Lower leg skin (tissue), 4 donors: ENCODE data around the gene PLEKHG3. TPM values are rescaled to one million over a fixed set of nuclear protein-coding genes. Genes with fewer than 3 reads are reported as not detected.

Source experiments
- DNase-seq, 2 donors: peaks; one replicate each; pipeline ENCODE4 v3.0.0-alpha.2; 2019; ENCODE audit warnings: low spot score in 2 of 2
- H3K4me3 ChIP-seq: fragments of 200-600 bp; sonication (generic); 2 replicates; pipeline ENCODE4 v1.5.1; 2017; ENCODE audit warnings: mild to moderate bottlenecking, low read depth; ENCODE audit not compliant: poor library complexity, severe bottlenecking
- CTCF ChIP-seq, 3 donors: fragments of 450-650 bp; IDR thresholded peaks; one replicate each; pipeline ENCODE4 v1.5.1; 2016; ENCODE audit warnings: antibody characterized with exemption in 3 of 3, mild to moderate bottlenecking in 3 of 3, moderate library complexity in 2 of 3
- POLR2A ChIP-seq, 2 donors: fragments of 450-650 bp; IDR thresholded peaks; one replicate each; pipeline ENCODE4 v1.6.1; 2016 to 2017; ENCODE audit warnings: antibody characterized with exemption in 2 of 2, mild to moderate bottlenecking in 1 of 2, moderate library complexity in 1 of 2
- WGBS, 2 donors: methylation state at CpG; one replicate each; pipeline ENCODE4 v1.1.5; 2018; 5-methylcytosine and 5-hydroxymethylcytosine counted together
- intact Hi-C: fragments of 100-400 bp; cut with DNase I; formaldehyde crosslinking; loops from one replicate; pipeline ENCODE4 v1.15.0; 2023; ENCODE audit warnings: low total_unique reads
- total RNA-seq, 4 donors: library from RNA; depleted of rRNA; stranded (reverse); fragments of >200 nt; gene quantifications; one replicate each; pipeline ENCODE4 v1.1.0, GENCODE V29; 2016

PLEKHG3 gene
- total RNA-seq, 4 donors from 2014 or later: 92.9 to 178 (median 125) TPM

DNA sequence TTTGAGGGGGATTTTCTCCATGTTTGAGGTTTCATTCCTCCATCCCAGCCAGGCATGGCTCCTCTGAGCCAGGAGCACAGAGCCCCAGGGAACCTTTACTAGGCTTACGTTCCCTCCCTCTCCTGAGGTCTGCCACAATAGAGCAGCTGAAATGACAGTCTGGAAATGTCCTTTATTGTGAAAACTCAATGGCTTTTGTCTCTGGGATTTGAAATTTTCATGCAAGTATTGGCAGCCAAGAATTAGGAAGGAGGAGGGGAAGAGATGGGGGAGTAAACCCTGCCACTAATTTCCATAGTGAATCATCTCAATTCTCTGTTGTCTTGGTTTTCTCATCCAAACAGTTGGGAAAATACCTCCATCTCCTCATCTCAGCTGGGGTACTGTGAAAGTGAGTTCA is 2.6 kb upstream of the PLEKHG3 start:
- DNase-seq: peak in 1 of 2 donors; percentile 4
- 27 to 76% methylated on average over 1 of the region's 1 CpG for WGBS, 2 donors
- H3K4me3 ChIP-seq: no peak overlapping the region
- intact Hi-C loops: no loop called here
- TF ChIP-seq CTCF (IDR thresholded peaks at IDR 0.05) (no peak), POLR2A (IDR thresholded peaks at IDR 0.05) (no peak)

- H3K4me3 ChIP-seq: no peak overlapping the region
- peak in 1 of 2 donors; percentile 90 for DNase-seq
- intact Hi-C loops: no loop called here
- TF ChIP-seq POLR2A (IDR thresholded peaks at IDR 0.05) (no peak), CTCF (IDR thresholded peaks at IDR 0.05) (no peak)
- 56 to 72% methylated on average over 25 of the region's 25 CpGs for WGBS, 2 donors
Observed at GRCh38 chr14:64702493-64703394, 1.5 kb upstream of the PLEKHG3 start.

DNA sequence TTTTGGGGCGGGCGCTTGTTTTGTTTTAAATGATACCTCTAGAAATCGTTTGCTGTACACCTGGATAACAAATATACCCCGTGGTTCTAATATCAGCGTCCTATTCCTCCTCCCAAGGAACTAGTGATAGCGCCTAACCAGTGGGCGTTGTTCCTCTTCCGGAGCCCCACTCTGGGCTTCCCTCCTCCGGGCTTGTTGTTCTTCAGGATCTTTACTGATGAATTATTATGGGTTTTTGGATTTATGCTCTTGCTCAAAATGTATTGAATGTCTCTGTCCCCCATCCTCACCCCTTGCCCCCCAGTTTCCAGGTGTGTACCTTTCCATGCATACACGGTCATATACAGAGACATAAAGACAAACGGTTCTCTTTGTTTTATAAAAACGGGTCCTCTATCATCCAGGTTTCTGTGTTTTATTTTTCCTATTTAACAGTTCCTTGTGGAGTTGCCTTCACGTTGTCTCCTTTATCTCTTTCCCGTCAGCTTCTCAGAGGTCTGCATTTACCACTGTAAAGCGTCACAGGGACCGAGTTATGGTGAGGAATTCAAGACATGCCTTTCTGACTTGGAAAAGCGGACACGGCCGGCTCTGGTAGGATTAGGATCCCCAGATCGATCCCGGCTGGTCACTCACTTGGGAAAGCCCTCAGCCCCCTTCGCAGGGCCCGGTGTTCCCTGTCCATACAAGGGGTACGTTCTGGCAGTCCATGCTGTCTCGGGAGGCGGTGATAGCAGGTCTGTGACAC is 655 bp upstream of the PLEKHG3 start:
- intact Hi-C loops: no loop called here
- H3K4me3 ChIP-seq: peak overlapping the region; percentile 73
- DNase-seq: no peak
- 19 to 20% methylated on average over 26 of the region's 26 CpGs for whole genome bisulfite sequencing, 2 donors
- no peak for TF ChIP-seq POLR2A (IDR thresholded peaks at IDR 0.05)
- no peak for TF ChIP-seq CTCF (IDR thresholded peaks at IDR 0.05)

DNA sequence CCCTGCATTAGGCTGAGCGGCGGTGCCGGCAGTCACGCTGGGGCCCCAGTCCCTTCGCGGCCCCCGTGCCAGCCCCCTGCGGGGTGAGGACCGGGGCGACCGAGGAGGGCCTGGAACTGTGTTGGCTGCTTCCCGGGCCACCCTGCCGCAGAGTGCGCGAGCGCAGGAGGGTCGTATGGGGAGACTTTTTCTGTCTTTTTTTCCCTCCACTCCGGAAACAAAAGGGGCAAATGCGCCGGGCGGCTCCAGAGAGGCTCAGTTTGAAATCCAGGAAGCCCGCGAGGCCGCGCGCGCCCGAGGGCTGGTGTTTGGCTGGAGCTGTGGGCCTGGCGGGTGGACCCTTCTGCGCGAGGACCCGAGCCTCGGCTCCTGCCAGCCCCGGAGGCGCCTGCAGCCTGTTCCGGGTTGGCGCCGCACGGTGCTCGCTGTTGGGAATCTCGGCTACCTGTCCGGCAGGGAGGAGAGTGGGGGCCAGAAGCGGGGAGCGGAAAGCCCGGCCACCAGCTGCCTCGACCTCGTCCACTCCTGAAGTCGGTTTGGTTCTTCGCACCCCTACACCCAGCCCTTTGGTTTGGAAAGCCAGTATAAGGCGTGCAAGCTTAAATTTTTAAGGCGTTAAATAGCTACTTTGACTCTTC is 638 bp downstream of the PLEKHG3 start:
- peak overlapping the region; percentile 73 for H3K4me3 ChIP-seq
- DNase-seq: peak in 1 of 2 donors; percentile 92
- 1 to 2% methylated on average over 40 to 49 of the region's 51 CpGs for WGBS, 2 donors
- intact Hi-C loops: no loop called here
- no peak for TF ChIP-seq POLR2A (IDR thresholded peaks at IDR 0.05)
- no peak for TF ChIP-seq CTCF (IDR thresholded peaks at IDR 0.05)

- intact Hi-C loops: no loop called here
- WGBS, 2 donors: 8 to 12% methylated on average over 16 to 18 of the region's 18 CpGs
- peak in 1 of 2 donors; percentile 89 for DNase-seq
Observed at GRCh38 chr14:64705381-64706118, 1.3 kb downstream of the PLEKHG3 start.

More at GRCh38 chr14:64705381-64706118, 1.3 kb downstream of the PLEKHG3 start:
- H3K4me3 ChIP-seq: peak overlapping the region; percentile 73
- TF ChIP-seq CTCF (IDR thresholded peaks at IDR 0.05) (no peak), POLR2A (IDR thresholded peaks at IDR 0.05) (no peak)
